Measurements from ENCODE around the gene GBP5.
"Not testable (repeated sequence)": the region's sequence is repeated elsewhere in the genome, so short reads cannot be mapped to it uniquely, and the experiment has no call there.

The GBP5 gene

DNA sequence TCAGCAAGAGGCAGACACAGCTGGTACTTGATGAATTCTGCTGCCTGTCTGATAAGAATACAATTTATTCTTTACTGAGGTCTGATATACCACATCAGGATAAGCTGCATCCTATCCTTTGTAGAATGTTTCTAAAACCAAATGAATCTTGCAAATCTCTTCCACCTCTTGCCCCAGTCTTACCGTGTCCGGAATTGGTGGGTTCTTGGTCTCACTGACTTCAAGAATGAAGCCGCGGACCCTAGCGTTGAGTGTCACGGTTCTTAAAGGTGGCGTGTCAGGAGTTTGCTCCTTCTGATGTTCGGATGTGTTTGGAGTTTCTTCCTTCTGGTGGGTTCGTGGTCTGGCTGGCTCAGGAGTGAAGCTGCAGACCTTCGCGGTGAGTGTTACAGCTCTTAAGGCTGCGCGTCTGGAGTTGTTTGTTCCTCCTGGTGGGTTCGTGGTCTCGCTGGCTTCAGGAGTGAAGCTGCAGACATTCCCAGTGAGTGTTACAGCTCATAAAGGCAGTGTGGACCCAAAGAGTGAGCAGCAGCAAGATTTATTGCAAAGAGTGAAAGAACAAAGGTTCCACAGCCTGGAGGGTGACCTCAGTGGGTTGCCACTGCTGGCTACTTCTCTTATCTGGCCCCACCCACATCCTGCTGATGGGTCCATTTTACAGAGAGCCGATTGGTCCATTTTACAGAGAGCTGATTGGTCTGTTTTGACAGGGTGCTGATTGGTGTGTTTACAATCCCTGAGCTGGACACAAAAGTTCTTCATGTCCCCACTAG is at the start of gene GBP5:
TSS of gene GBP5 (minus strand) at position 592 of the 773 bp plus-strand sequence. CDS start 3,305 bp downstream, outside the sequence.
- not testable (repeated sequence) for H3K4me3 ChIP-seq (ENCODE audit: low read length in 2 of 2); H3K27ac ChIP-seq (ENCODE audit: low read length)

DNA sequence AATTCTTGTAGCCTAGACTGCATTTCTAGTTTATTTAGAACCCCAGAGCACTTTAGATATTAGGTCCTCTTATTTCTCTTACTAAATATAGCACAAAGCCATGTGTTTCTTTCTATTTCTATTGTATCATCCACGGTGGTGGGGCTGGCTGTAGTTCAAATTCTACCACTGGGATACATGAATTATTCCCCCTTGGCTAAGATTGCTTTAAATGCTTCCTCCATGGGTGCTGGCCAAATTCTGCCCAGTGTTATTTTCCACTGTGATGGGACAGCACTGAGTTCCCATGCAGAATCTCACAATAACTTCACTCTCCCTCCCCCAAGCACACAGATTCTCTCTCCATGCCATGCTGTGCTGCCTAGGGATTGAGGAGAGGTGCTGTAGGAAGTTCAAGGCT is 49.7 kb upstream of the GBP5 start:
- Histone ChIP-seq H3K27ac (ENCODE audit: low read length) (no peak overlapping the region), H3K36me3 (ENCODE audit: control insufficient read depth in 2 of 2, insufficient read depth in 2 of 2, low read length in 2 of 2) (no peaks in the 10 kb centered on the region), H3K4me3 (ENCODE audit: low read length in 2 of 2) (no peak overlapping the region), H3K4me1 (ENCODE audit: control insufficient read depth, insufficient read depth, low read length) (no peaks in the 10 kb centered on the region), H3K27me3 (ENCODE audit: control insufficient read depth in 1 of 2, insufficient read depth in 2 of 2, low read length in 2 of 2) (no peaks in the 10 kb centered on the region), H3K9ac (ENCODE audit: low read length in 2 of 2) (no peak overlapping the region), H3K9me3 (ENCODE audit: control insufficient read depth in 2 of 2, low read length in 2 of 2) (no peaks in the 10 kb centered on the region)

More for the DNA sequence above, at the start of gene GBP5:
- H3K9me3 ChIP-seq (ENCODE audit: control insufficient read depth in 2 of 2, low read length in 2 of 2); H3K36me3 ChIP-seq (ENCODE audit: control insufficient read depth in 2 of 2, insufficient read depth in 2 of 2, low read length in 2 of 2); H3K27me3 ChIP-seq (ENCODE audit: control insufficient read depth in 1 of 2, insufficient read depth in 2 of 2, low read length in 2 of 2); H3K9ac ChIP-seq (ENCODE audit: low read length in 2 of 2); H3K4me1 ChIP-seq (ENCODE audit: control insufficient read depth, insufficient read depth, low read length): not testable (repeated sequence)

DNA sequence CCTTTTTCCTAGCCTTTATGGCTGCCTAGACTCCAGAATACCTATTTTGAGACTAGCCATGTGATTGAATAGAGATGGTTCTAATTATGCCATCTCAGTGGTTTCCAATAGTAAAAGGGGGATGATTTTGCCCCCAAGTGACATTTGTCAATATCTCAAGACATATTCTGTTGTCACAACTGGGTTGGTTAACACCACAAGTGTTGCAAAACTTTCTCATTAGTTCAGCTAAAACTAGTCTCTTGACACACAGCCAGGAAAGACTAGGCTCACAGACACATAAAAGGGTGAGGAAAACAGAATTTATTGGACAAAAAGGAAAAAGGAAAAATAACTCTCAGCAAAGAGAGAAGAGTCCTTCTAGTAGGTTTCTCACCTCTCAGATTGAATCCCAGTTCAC is 39.9 kb upstream of the GBP5 start:
- no peak overlapping the region for H3K4me3 ChIP-seq (ENCODE audit: low read length in 2 of 2)
- no peaks in the 10 kb centered on the region for H3K36me3 ChIP-seq (ENCODE audit: control insufficient read depth in 2 of 2, insufficient read depth in 2 of 2, low read length in 2 of 2)
- H3K4me1 ChIP-seq (ENCODE audit: control insufficient read depth, insufficient read depth, low read length), result peaks cover 4% of the 10 kb centered on the region
- H3K9ac ChIP-seq (ENCODE audit: low read length in 2 of 2), result no peak overlapping the region
- H3K9me3 ChIP-seq (ENCODE audit: control insufficient read depth in 2 of 2, low read length in 2 of 2), result no peaks in the 10 kb centered on the region
- H3K27ac ChIP-seq (ENCODE audit: low read length), result no peak overlapping the region
- H3K27me3 ChIP-seq (ENCODE audit: control insufficient read depth in 1 of 2, insufficient read depth in 2 of 2, low read length in 2 of 2), result no peaks in the 10 kb centered on the region

GRCh38 chr1:89311757-89312156 is 39.1 kb upstream of the GBP5 start:
- no peak overlapping the region for H3K27ac ChIP-seq (ENCODE audit: low read length)

DNA sequence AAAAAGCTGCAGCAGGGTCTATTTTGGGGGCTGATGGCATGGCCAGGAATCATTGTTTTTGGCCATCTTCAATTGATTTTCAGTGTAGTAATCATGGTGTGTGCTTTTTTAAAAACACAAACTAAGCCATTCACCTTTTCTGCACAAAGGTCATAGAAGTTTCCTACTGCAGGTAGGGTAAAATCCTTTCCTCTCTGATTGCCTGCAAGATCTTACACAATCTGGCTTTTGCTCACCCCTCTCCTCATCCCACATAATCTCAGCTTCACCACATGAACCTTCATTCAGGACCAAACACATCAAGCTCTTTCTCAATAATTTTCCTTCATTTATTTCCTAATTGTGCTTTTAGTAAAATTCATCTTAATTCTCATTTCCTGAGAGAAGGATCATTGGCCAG is 38.3 kb upstream of the GBP5 start:
- Histone ChIP-seq H3K36me3 (ENCODE audit: control insufficient read depth in 2 of 2, insufficient read depth in 2 of 2, low read length in 2 of 2) (no peaks in the 10 kb centered on the region), H3K4me3 (ENCODE audit: low read length in 2 of 2) (peak overlapping the region in 1 of 2 donors; percentile 6), H3K4me1 (ENCODE audit: control insufficient read depth, insufficient read depth, low read length) (peaks cover 4% of the 10 kb centered on the region)

More at GRCh38 chr1:89311757-89312156, 39.1 kb upstream of the GBP5 start:
- Histone ChIP-seq H3K4me1 (ENCODE audit: control insufficient read depth, insufficient read depth, low read length) (peaks cover 4% of the 10 kb centered on the region), H3K27me3 (ENCODE audit: control insufficient read depth in 1 of 2, insufficient read depth in 2 of 2, low read length in 2 of 2) (no peaks in the 10 kb centered on the region), H3K36me3 (ENCODE audit: control insufficient read depth in 2 of 2, insufficient read depth in 2 of 2, low read length in 2 of 2) (no peaks in the 10 kb centered on the region), H3K9ac (ENCODE audit: low read length in 2 of 2) (no peak overlapping the region), H3K4me3 (ENCODE audit: low read length in 2 of 2) (no peak overlapping the region), H3K9me3 (ENCODE audit: control insufficient read depth in 2 of 2, low read length in 2 of 2) (no peaks in the 10 kb centered on the region)

GRCh38 chr1:89310505-89310904 is 37.8 kb upstream of the GBP5 start:
- Histone ChIP-seq H3K4me3 (ENCODE audit: low read length in 2 of 2) (peak overlapping the region in 1 of 2 donors; percentile 6), H3K9ac (ENCODE audit: low read length in 2 of 2) (no peak overlapping the region)

More for the DNA sequence above, 38.3 kb upstream of the GBP5 start:
- Histone ChIP-seq H3K9me3 (ENCODE audit: control insufficient read depth in 2 of 2, low read length in 2 of 2) (no peaks in the 10 kb centered on the region), H3K9ac (ENCODE audit: low read length in 2 of 2) (no peak overlapping the region), H3K27ac (ENCODE audit: low read length) (no peak overlapping the region), H3K27me3 (ENCODE audit: control insufficient read depth in 1 of 2, insufficient read depth in 2 of 2, low read length in 2 of 2) (no peaks in the 10 kb centered on the region)

GRCh38 chr1:89309828-89310227 is 37.2 kb upstream of the GBP5 start:
- H3K27ac ChIP-seq (ENCODE audit: low read length), result no peak overlapping the region

More at GRCh38 chr1:89310505-89310904, 37.8 kb upstream of the GBP5 start:
- no peaks in the 10 kb centered on the region for H3K36me3 ChIP-seq (ENCODE audit: control insufficient read depth in 2 of 2, insufficient read depth in 2 of 2, low read length in 2 of 2)
- H3K4me1 ChIP-seq (ENCODE audit: control insufficient read depth, insufficient read depth, low read length), result peaks cover 4% of the 10 kb centered on the region
- H3K27ac ChIP-seq (ENCODE audit: low read length), result no peak overlapping the region
- no peaks in the 10 kb centered on the region for H3K9me3 ChIP-seq (ENCODE audit: control insufficient read depth in 2 of 2, low read length in 2 of 2)
- H3K27me3 ChIP-seq (ENCODE audit: control insufficient read depth in 1 of 2, insufficient read depth in 2 of 2, low read length in 2 of 2), result no peaks in the 10 kb centered on the region

GRCh38 chr1:89306273-89306672 is 33.6 kb upstream of the GBP5 start:
- no peak overlapping the region for H3K4me3 ChIP-seq (ENCODE audit: low read length in 2 of 2)
- no peaks in the 10 kb centered on the region for H3K9me3 ChIP-seq (ENCODE audit: control insufficient read depth in 2 of 2, low read length in 2 of 2)
- H3K4me1 ChIP-seq (ENCODE audit: control insufficient read depth, insufficient read depth, low read length), result peaks cover 4% of the 10 kb centered on the region
- H3K9ac ChIP-seq (ENCODE audit: low read length in 2 of 2), result no peak overlapping the region
- H3K27ac ChIP-seq (ENCODE audit: low read length), result no peak overlapping the region
- H3K36me3 ChIP-seq (ENCODE audit: control insufficient read depth in 2 of 2, insufficient read depth in 2 of 2, low read length in 2 of 2), result no peaks in the 10 kb centered on the region
- no peaks in the 10 kb centered on the region for H3K27me3 ChIP-seq (ENCODE audit: control insufficient read depth in 1 of 2, insufficient read depth in 2 of 2, low read length in 2 of 2)

More at GRCh38 chr1:89309828-89310227, 37.2 kb upstream of the GBP5 start:
- Histone ChIP-seq H3K27me3 (ENCODE audit: control insufficient read depth in 1 of 2, insufficient read depth in 2 of 2, low read length in 2 of 2) (no peaks in the 10 kb centered on the region), H3K4me1 (ENCODE audit: control insufficient read depth, insufficient read depth, low read length) (peaks cover 4% of the 10 kb centered on the region), H3K36me3 (ENCODE audit: control insufficient read depth in 2 of 2, insufficient read depth in 2 of 2, low read length in 2 of 2) (no peaks in the 10 kb centered on the region), H3K9me3 (ENCODE audit: control insufficient read depth in 2 of 2, low read length in 2 of 2) (no peaks in the 10 kb centered on the region), H3K9ac (ENCODE audit: low read length in 2 of 2) (no peak overlapping the region), H3K4me3 (ENCODE audit: low read length in 2 of 2) (no peak overlapping the region)

DNA sequence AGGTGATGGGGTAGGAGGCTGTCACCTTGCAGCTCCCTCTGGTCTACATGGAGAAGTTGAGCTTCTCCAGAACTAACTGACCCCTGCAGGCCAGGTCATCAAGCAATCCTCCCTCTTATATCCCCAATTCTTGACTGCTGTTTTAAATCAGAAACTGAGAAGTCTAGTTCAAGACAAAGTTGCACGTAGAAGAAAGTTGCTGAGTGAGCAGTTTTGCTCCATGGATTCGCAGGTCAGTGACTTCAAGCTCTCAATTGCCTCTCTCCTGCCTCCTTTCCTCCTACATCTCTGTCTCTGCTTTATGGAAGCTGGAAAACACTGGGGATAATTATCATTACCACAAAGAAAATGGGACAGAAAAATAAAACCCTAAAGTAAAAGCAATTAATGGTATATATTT is 32.8 kb upstream of the GBP5 start:
- H3K9me3 ChIP-seq (ENCODE audit: control insufficient read depth in 2 of 2, low read length in 2 of 2), result no peaks in the 10 kb centered on the region

GRCh38 chr1:89304572-89305230 is 32.0 kb upstream of the GBP5 start:
- no peak overlapping the region for H3K27ac ChIP-seq (ENCODE audit: low read length)
- H3K4me3 ChIP-seq (ENCODE audit: low read length in 2 of 2), result no peak overlapping the region
- H3K36me3 ChIP-seq (ENCODE audit: control insufficient read depth in 2 of 2, insufficient read depth in 2 of 2, low read length in 2 of 2), result no peaks in the 10 kb centered on the region
- no peaks in the 10 kb centered on the region for H3K9me3 ChIP-seq (ENCODE audit: control insufficient read depth in 2 of 2, low read length in 2 of 2)
- no peaks in the 10 kb centered on the region for H3K27me3 ChIP-seq (ENCODE audit: control insufficient read depth in 1 of 2, insufficient read depth in 2 of 2, low read length in 2 of 2)
- H3K4me1 ChIP-seq (ENCODE audit: control insufficient read depth, insufficient read depth, low read length), result no peaks in the 10 kb centered on the region
- H3K9ac ChIP-seq (ENCODE audit: low read length in 2 of 2), result no peak overlapping the region

More for the DNA sequence above, 32.8 kb upstream of the GBP5 start:
- H3K9ac ChIP-seq (ENCODE audit: low read length in 2 of 2), result no peak overlapping the region
- no peaks in the 10 kb centered on the region for H3K4me1 ChIP-seq (ENCODE audit: control insufficient read depth, insufficient read depth, low read length)
- no peaks in the 10 kb centered on the region for H3K27me3 ChIP-seq (ENCODE audit: control insufficient read depth in 1 of 2, insufficient read depth in 2 of 2, low read length in 2 of 2)
- H3K36me3 ChIP-seq (ENCODE audit: control insufficient read depth in 2 of 2, insufficient read depth in 2 of 2, low read length in 2 of 2), result no peaks in the 10 kb centered on the region
- no peak overlapping the region for H3K27ac ChIP-seq (ENCODE audit: low read length)
- no peak overlapping the region for H3K4me3 ChIP-seq (ENCODE audit: low read length in 2 of 2)
